ENCODE data around the gene AGBL2. TPM values are rescaled to one million over a fixed set of nuclear protein-coding genes. Genes with fewer than 3 reads are reported as not detected.
"Not testable (repeated sequence)": the region's sequence is repeated elsewhere in the genome, so short reads cannot be mapped to it uniquely, and the experiment has no call there.

Gene AGBL2, protein sequence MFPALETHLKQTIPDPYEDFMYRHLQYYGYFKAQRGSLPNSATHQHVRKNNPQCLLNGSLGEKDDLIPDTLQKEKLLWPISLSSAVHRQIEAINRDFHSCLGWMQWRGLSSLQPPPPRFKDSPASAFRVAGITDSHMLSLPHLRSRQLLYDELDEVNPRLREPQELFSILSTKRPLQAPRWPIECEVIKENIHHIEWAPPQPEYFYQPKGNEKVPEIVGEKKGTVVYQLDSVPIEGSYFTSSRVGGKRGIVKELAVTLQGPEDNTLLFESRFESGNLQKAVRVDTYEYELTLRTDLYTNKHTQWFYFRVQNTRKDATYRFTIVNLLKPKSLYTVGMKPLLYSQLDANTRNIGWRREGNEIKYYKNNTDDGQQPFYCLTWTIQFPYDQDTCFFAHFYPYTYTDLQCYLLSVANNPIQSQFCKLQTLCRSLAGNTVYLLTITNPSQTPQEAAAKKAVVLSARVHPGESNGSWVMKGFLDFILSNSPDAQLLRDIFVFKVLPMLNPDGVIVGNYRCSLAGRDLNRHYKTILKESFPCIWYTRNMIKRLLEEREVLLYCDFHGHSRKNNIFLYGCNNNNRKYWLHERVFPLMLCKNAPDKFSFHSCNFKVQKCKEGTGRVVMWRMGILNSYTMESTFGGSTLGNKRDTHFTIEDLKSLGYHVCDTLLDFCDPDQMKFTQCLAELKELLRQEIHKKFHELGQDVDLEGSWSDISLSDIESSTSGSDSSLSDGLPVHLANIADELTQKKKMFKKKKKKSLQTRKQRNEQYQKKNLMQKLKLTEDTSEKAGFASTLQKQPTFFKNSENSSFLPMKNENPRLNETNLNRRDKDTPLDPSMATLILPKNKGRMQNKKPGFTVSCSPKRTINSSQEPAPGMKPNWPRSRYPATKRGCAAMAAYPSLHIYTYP
- total RNA-seq = 1 to 10 TPM; 4.9 to 5.9 TPM

- ChIA-PET CTCF (interaction anchor here (0.7 to 1.8 kb wide), 9 partner anchors 9 to 162 kb away, joined by 3 to 5 read pairs (median 3); partner anchors contain the start of genes CELF1 and KBTBD4), POLR2A (interaction anchor here (0.6 to 1.1 kb wide), 2 partner anchors 9 to 70 kb away, joined by 3 to 5 read pairs; no protein-coding TSS in a partner anchor)
- H3K4me1 Mint-ChIP-seq = peaks cover 34% of the 10 kb centered on the region
- H3K4me3 Mint-ChIP-seq = peak within 1 kb of the TSS; percentile 81
- peak; percentile 91 for DNase-seq
- H3K27ac Mint-ChIP-seq = peak within 1 kb of the TSS; percentile 96
- H3K27me3 Mint-ChIP-seq = no peaks in the 10 kb centered on the region
- H3K36me3 Mint-ChIP-seq (ENCODE audit: low read depth) = peaks cover 21% of the 10 kb centered on the region
- no peaks in the 10 kb centered on the region for H3K9me3 Mint-ChIP-seq
Observed at GRCh38 chr11:47715082-47715669, at the start of gene AGBL2. AGBL2 (minus strand) TSS chr11:47715369; CDS start chr11:47714650, 719 bp downstream.

GRCh38 chr11:47759291-47759690 is 44.1 kb upstream of the AGBL2 start:
- POLR2A ChIA-PET = not testable (repeated sequence)

DNA sequence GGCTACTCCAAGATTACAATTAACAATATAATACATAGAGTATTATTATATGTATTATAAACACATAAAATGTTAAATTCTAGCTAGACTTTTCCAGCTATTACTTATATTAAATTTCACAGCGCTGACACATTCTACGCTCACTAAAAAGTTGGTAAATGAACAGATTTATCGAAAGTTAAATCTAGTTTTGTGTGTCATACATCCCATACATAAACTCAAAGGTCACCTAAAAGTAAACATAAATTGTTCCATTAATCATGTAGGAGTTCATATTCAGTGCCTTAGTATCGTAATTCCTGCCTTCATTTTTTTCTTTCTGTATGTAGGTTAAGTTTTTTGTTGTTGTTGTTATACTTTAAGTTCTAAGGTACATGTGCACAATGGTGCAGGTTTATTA is 41.0 kb upstream of the AGBL2 start:
- Mint-ChIP-seq H3K9me3 (no peaks in the 10 kb centered on the region), H3K27me3 (no peaks in the 10 kb centered on the region), H3K4me1 (peaks cover 3% of the 10 kb centered on the region), H3K4me3 (no peak overlapping the region), H3K36me3 (ENCODE audit: low read depth) (peaks cover 66% of the 10 kb centered on the region), H3K27ac (no peak overlapping the region)
- ChIA-PET POLR2A (no interaction called here), CTCF (interaction anchor here (0.7 kb wide), 1 partner anchor 160 kb away, joined by 4 read pairs; no protein-coding TSS in a partner anchor)
- DNase-seq = no peak

More at GRCh38 chr11:47759291-47759690, 44.1 kb upstream of the AGBL2 start:
- CTCF ChIA-PET = interaction anchor here (0.6 kb wide), 1 partner anchor 48 kb away, joined by 3 read pairs; no protein-coding TSS in a partner anchor
- not testable (repeated sequence) for H3K4me1 Mint-ChIP-seq, H3K27me3 Mint-ChIP-seq, H3K4me3 Mint-ChIP-seq, DNase-seq, H3K27ac Mint-ChIP-seq, H3K9me3 Mint-ChIP-seq
- peaks cover 63% of the 10 kb centered on the region for H3K36me3 Mint-ChIP-seq (ENCODE audit: low read depth)

DNA sequence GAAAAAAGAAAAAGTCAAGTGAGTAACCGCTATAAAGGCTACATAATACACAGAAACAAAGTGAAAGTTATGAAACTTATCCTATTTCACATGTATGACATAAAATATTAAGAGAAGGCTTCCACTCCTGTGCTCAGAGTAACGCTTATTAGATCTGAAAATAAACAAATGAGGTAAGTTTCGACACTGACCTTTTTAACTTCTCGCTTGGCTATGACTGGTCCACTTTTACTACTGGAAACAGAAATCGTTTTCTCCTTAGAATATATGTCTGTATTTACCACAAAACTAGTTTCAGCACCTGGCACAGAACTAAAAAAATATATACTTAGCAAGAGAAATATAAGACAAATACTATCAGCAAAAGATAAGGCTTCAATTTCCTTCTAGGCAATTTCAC is 35.6 kb upstream of the AGBL2 start:
- peaks cover 3% of the 10 kb centered on the region for H3K4me1 Mint-ChIP-seq
- H3K4me3 Mint-ChIP-seq = no peak overlapping the region
- ChIA-PET CTCF (interaction anchor here (0.6 kb wide), 1 partner anchor 33 kb away, joined by 4 read pairs; no protein-coding TSS in a partner anchor), POLR2A (no interaction called here)
- H3K9me3 Mint-ChIP-seq = no peaks in the 10 kb centered on the region
- H3K27ac Mint-ChIP-seq = no peak overlapping the region
- H3K27me3 Mint-ChIP-seq = no peaks in the 10 kb centered on the region
- H3K36me3 Mint-ChIP-seq (ENCODE audit: low read depth) = peaks cover 54% of the 10 kb centered on the region
- DNase-seq = no peak

- H3K27ac Mint-ChIP-seq, POLR2A ChIA-PET, H3K9me3 Mint-ChIP-seq, H3K27me3 Mint-ChIP-seq, DNase-seq, H3K4me3 Mint-ChIP-seq, H3K4me1 Mint-ChIP-seq: not testable (repeated sequence)
- peaks cover 61% of the 10 kb centered on the region for H3K36me3 Mint-ChIP-seq (ENCODE audit: low read depth)
- CTCF ChIA-PET = interaction anchor here (0.6 kb wide), 1 partner anchor 19 kb away, joined by 5 read pairs; no protein-coding TSS in a partner anchor
Observed at GRCh38 chr11:47742494-47742893, 27.3 kb upstream of the AGBL2 start.

DNA sequence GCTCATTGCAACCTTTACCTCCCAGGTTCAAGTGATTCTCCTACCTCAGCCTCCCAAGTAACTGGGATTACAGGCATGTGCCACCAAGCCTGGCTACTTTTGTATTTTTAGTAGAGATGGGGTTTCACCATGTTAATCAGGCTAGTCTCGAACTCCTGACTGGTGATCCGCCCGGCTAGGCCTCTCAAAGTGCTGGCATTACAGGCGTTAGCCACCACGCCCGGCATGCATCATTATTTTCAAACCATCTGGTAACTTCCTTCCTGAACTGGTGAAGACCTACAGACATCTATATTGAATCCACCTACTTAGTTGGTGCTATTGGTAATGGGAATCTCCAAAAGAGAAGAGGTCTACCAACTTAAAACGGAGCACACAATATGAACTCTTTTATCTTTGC is 22.6 kb upstream of the AGBL2 start:
- POLR2A ChIA-PET = interaction anchor here (0.6 kb wide), 1 partner anchor 346 kb away, joined by 3 read pairs; no protein-coding TSS in a partner anchor
- H3K9me3 Mint-ChIP-seq = not testable (repeated sequence)

GRCh38 chr11:47732271-47732670 is 17.1 kb upstream of the AGBL2 start:
- Mint-ChIP-seq H3K36me3 (ENCODE audit: low read depth) (peaks cover 68% of the 10 kb centered on the region), H3K9me3 (no peaks in the 10 kb centered on the region), H3K27me3 (no peaks in the 10 kb centered on the region), H3K4me3 (no peak overlapping the region), H3K27ac (no peak overlapping the region), H3K4me1 (no peaks in the 10 kb centered on the region)
- DNase-seq = no peak
- ChIA-PET POLR2A (interaction anchor here (0.8 kb wide), 1 partner anchor 551 kb away, joined by 3 read pairs; no protein-coding TSS in a partner anchor), CTCF (interaction anchor here (1.6 kb wide), 1 partner anchor 8 kb away, joined by 3 read pairs; no protein-coding TSS in a partner anchor)

More for the DNA sequence above, 22.6 kb upstream of the AGBL2 start:
- not testable (repeated sequence) for H3K4me1 Mint-ChIP-seq, DNase-seq, H3K4me3 Mint-ChIP-seq, H3K27me3 Mint-ChIP-seq
- H3K36me3 Mint-ChIP-seq (ENCODE audit: low read depth) = peaks cover 55% of the 10 kb centered on the region
- CTCF ChIA-PET = interaction anchor here (1.0 to 1.3 kb wide), 2 partner anchors 14 to 21 kb away, joined by 3 read pairs; no protein-coding TSS in a partner anchor
- H3K27ac Mint-ChIP-seq = peak overlapping the region; percentile 36

DNA sequence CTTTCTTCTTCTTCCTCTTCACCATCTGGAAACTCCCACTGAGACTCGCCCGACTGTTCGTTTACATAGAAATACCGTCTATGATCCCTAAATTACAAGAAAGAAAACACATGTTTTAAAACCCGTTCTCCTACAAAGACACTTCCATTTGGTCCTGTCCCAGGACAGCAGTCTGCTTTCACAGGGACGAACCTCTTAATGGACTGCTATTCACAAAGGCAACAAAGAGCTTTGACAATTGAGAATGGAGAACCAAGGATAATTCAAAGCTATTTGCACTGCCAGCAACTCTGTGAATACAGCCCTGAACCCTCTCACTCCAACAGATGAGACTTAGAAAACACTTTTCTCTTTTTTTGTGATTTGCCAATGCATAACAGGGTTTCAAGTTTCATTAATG is 16.3 kb upstream of the AGBL2 start:
- ChIA-PET CTCF (interaction anchor here (1.3 to 1.6 kb wide), 3 partner anchors 9 to 53 kb away, joined by 3 to 5 read pairs (median 4); no protein-coding TSS in a partner anchor), POLR2A (no interaction called here)
- H3K4me1 Mint-ChIP-seq = no peaks in the 10 kb centered on the region

DNA sequence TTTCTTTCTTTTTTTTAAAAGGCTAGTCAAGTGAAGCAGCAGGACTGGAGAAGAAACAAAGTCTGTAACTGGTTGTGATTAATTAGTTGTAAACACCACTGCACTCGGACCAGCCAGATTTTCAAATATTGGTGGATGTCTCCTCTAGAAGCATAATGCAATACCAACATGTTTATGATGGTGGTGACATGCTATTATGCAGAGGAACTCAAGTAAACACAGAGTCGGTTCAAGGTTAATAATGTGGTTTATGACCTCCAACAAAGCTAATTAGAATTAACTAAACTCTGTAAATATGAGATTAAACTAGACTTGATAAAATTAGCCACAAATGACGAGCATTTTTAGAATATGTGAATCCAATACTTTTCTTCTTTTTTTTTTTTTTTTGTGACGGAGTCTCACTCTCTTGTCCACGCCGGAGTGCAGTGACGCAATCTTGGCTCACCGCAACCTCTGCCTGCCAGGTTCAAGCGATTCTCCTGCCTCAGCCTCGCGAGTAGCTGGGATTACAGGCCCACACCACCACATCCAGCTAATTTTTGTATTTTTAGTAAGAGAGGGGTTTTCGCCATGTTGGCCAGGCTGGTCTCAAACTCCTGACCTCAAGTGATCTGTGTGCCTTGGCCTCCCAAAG is 11.8 kb upstream of the AGBL2 start:
- Mint-ChIP-seq H3K36me3 (ENCODE audit: low read depth) (peaks cover 64% of the 10 kb centered on the region), H3K27me3 (no peaks in the 10 kb centered on the region), H3K27ac (no peak overlapping the region), H3K4me1 (peaks cover 3% of the 10 kb centered on the region), H3K4me3 (no peak overlapping the region), H3K9me3 (no peaks in the 10 kb centered on the region)
- ChIA-PET POLR2A (interaction anchor here (0.7 kb wide), 1 partner anchor 15 kb away, joined by 7 read pairs; no protein-coding TSS in a partner anchor), CTCF (interaction anchor here (0.7 to 0.9 kb wide), 3 partner anchors 87 to 973 kb away, joined by 3 read pairs; partner anchors contain the start of gene C1QTNF4)
- no peak for DNase-seq

More for the DNA sequence above, 16.3 kb upstream of the AGBL2 start:
- no peak for DNase-seq
- H3K27me3 Mint-ChIP-seq = no peaks in the 10 kb centered on the region
- no peak overlapping the region for H3K27ac Mint-ChIP-seq
- H3K4me3 Mint-ChIP-seq = no peak overlapping the region
- H3K9me3 Mint-ChIP-seq = no peaks in the 10 kb centered on the region
- peaks cover 62% of the 10 kb centered on the region for H3K36me3 Mint-ChIP-seq (ENCODE audit: low read depth)

DNA sequence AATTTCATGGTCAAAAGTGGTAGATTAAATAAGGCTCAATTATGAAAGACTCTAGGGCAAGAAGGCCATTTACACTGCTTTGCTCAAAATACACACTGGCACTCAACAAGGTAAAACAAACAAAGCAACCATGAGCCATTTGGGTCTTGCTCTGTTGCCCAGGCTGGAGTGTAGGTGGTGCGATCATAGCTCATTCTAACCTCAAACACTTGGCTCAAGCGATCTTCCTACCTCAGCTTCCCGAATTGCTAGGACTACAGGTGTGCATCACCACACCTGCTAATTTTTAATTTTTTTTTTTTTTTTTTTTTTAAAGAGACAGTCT is 10.9 kb upstream of the AGBL2 start:
- no peak for DNase-seq
- ChIA-PET POLR2A (interaction anchor here (0.7 kb wide), 1 partner anchor 16 kb away, joined by 7 read pairs; no protein-coding TSS in a partner anchor), CTCF (interaction anchor here (1.1 kb wide), 1 partner anchor 88 kb away, joined by 3 read pairs; no protein-coding TSS in a partner anchor)
- no peaks in the 10 kb centered on the region for H3K9me3 Mint-ChIP-seq
- H3K27ac Mint-ChIP-seq = no peak overlapping the region
- H3K4me3 Mint-ChIP-seq = no peak overlapping the region
- no peaks in the 10 kb centered on the region for H3K27me3 Mint-ChIP-seq
- H3K4me1 Mint-ChIP-seq = peaks cover 3% of the 10 kb centered on the region
- H3K36me3 Mint-ChIP-seq (ENCODE audit: low read depth) = peaks cover 61% of the 10 kb centered on the region

- H3K4me1 Mint-ChIP-seq = peaks cover 3% of the 10 kb centered on the region
- ChIA-PET POLR2A (no interaction called here), CTCF (interaction anchor here (1.1 kb wide), 1 partner anchor 89 kb away, joined by 3 read pairs; no protein-coding TSS in a partner anchor)
- H3K27ac Mint-ChIP-seq = no peak overlapping the region
- no peaks in the 10 kb centered on the region for H3K9me3 Mint-ChIP-seq
- H3K36me3 Mint-ChIP-seq (ENCODE audit: low read depth) = peaks cover 57% of the 10 kb centered on the region
- no peak overlapping the region for H3K4me3 Mint-ChIP-seq
- no peaks in the 10 kb centered on the region for H3K27me3 Mint-ChIP-seq
- no peak for DNase-seq
Observed at GRCh38 chr11:47725442-47726117, 10.4 kb upstream of the AGBL2 start.

Measured in activated CD4-positive, alpha-beta T cell treated with anti-CD3 and anti-CD28 coated beads, Interleukin-2, amount 10 ng/mL, durations not matched to agents 7 days and 5 days (primary cell).